Activated T-cell treated with anti-CD3 and anti-CD28 coated beads, Interleukin-2, amount 50 U/mL, for 72 hours (primary cell): ENCODE results near the gene C3orf20. TPM values are rescaled to one million over a fixed set of nuclear protein-coding genes. Genes with fewer than 3 reads are reported as not detected.
"Not testable (repeated sequence)": the region's sequence is repeated elsewhere in the genome, so short reads cannot be mapped to it uniquely, and the experiment has no call there.

Source experiments
- ATAC-seq, 2 donors: fragments of 150-1000 bp; cut with Tn5 transposase; replicated peaks in 1 of 2; 2 replicates each; pipeline ENCODE4 v1.10.0; 2021; ENCODE audit warnings: moderate library complexity in 2 of 2, mild to moderate bottlenecking in 1 of 2
- DNase-seq, 2 donors: peaks; one replicate each; pipeline ENCODE4 v3.0.0; 2021 to 2022; ENCODE audit warnings: mixed read lengths in 1 of 2
- H3K27ac Mint-ChIP-seq: one replicate; pipeline ENCODE4 v1.8.0; 2022; ENCODE audit warnings: mild to moderate bottlenecking, moderate library complexity, mixed read lengths
- H3K27me3 Mint-ChIP-seq: one replicate; pipeline ENCODE4 v1.8.0; 2022; ENCODE audit warnings: low read depth, mixed read lengths
- H3K36me3 Mint-ChIP-seq, 2 donors: one replicate each; pipeline ENCODE4 v1.8.0; 2022; ENCODE audit warnings: mixed read lengths in 2 of 2, mild to moderate bottlenecking in 1 of 2; ENCODE audit not compliant: insufficient read depth in 2 of 2
- H3K4me1 Mint-ChIP-seq: one replicate; pipeline ENCODE4 v1.8.0; 2022; ENCODE audit warnings: low read depth, mixed read lengths
- H3K4me3 Mint-ChIP-seq, 2 donors: one replicate each; pipeline ENCODE4 v1.8.0; 2022; ENCODE audit warnings: mild to moderate bottlenecking in 2 of 2, mixed read lengths in 2 of 2, moderate library complexity in 2 of 2
- H3K9me3 Mint-ChIP-seq, 2 donors: one replicate each; pipeline ENCODE4 v1.8.0; 2022; ENCODE audit warnings: mixed read lengths in 2 of 2
- total RNA-seq, 2 donors: library from RNA; stranded (reverse); gene quantifications; one replicate each; pipeline ENCODE4 v1.2.3, GENCODE V29; 2022

Gene C3orf20
- total RNA-seq, 2 donors from 2014 or later: 0.51 to 1.1 TPM

- ATAC-seq: no peak
- H3K27ac Mint-ChIP-seq: no peak overlapping the region
Observed at GRCh38 chr3:14719006-14719405, 44.1 kb downstream of the C3orf20 start.

GRCh38 chr3:14721126-14721864 lies 46.4 kb downstream of the C3orf20 start:
- no peak overlapping the region for H3K27ac Mint-ChIP-seq

More at GRCh38 chr3:14719006-14719405, 44.1 kb downstream of the C3orf20 start:
- peaks cover 0 to 1% of the 10 kb centered on the region in 2 donors for H3K36me3 Mint-ChIP-seq
- no peak overlapping the region for H3K4me3 Mint-ChIP-seq
- no peaks in the 10 kb centered on the region for H3K9me3 Mint-ChIP-seq
- H3K4me1 Mint-ChIP-seq: no peaks in the 10 kb centered on the region
- H3K27me3 Mint-ChIP-seq: no peaks in the 10 kb centered on the region
- DNase-seq: no peak

GRCh38 chr3:14725013-14725412 lies 50.1 kb downstream of the C3orf20 start:
- no peaks in the 10 kb centered on the region for H3K27me3 Mint-ChIP-seq
- no peak overlapping the region for H3K4me3 Mint-ChIP-seq
- no peak for DNase-seq
- no peak overlapping the region for H3K27ac Mint-ChIP-seq
- H3K9me3 Mint-ChIP-seq: no peaks in the 10 kb centered on the region
- no peaks in the 10 kb centered on the region for H3K36me3 Mint-ChIP-seq
- ATAC-seq: no peak
- H3K4me1 Mint-ChIP-seq: no peaks in the 10 kb centered on the region

More at GRCh38 chr3:14721126-14721864, 46.4 kb downstream of the C3orf20 start:
- Mint-ChIP-seq H3K4me1 (no peaks in the 10 kb centered on the region), H3K9me3 (no peaks in the 10 kb centered on the region), H3K4me3 (no peak overlapping the region), H3K27me3 (no peaks in the 10 kb centered on the region), H3K36me3 (no peaks in the 10 kb centered on the region)
- ATAC-seq: no peak
- no peak for DNase-seq

- Mint-ChIP-seq H3K4me1 (no peaks in the 10 kb centered on the region), H3K27me3 (no peaks in the 10 kb centered on the region), H3K27ac (no peak overlapping the region), H3K4me3 (no peak overlapping the region), H3K9me3 (no peaks in the 10 kb centered on the region), H3K36me3 (no peaks in the 10 kb centered on the region)
- ATAC-seq: no peak
- DNase-seq: no peak
Observed at GRCh38 chr3:14725564-14726440, 50.9 kb downstream of the C3orf20 start.

GRCh38 chr3:14726441-14726780 lies 51.5 kb downstream of the C3orf20 start:
- Mint-ChIP-seq H3K4me1 (no peaks in the 10 kb centered on the region), H3K9me3 (no peaks in the 10 kb centered on the region), H3K36me3 (no peaks in the 10 kb centered on the region), H3K4me3 (no peak overlapping the region), H3K27ac (no peak overlapping the region), H3K27me3 (no peaks in the 10 kb centered on the region)
- no peak for DNase-seq
- ATAC-seq: no peak

GRCh38 chr3:14728113-14728512 lies 53.2 kb downstream of the C3orf20 start:
- no peak for ATAC-seq
- Mint-ChIP-seq H3K27ac (no peak overlapping the region), H3K27me3 (no peaks in the 10 kb centered on the region), H3K36me3 (no peaks in the 10 kb centered on the region), H3K4me1 (no peaks in the 10 kb centered on the region), H3K9me3 (no peaks in the 10 kb centered on the region), H3K4me3 (no peak overlapping the region)
- DNase-seq: no peak

- DNase-seq (no peak), ATAC-seq (no peak)
- Mint-ChIP-seq H3K36me3 (no peaks in the 10 kb centered on the region), H3K4me1 (no peaks in the 10 kb centered on the region), H3K9me3 (no peaks in the 10 kb centered on the region), H3K4me3 (no peak overlapping the region), H3K27me3 (no peaks in the 10 kb centered on the region), H3K27ac (no peak overlapping the region)
Observed at GRCh38 chr3:14730703-14731382, 55.9 kb downstream of the C3orf20 start.

GRCh38 chr3:14740983-14741382 lies 66.0 kb downstream of the C3orf20 start:
- H3K9me3 Mint-ChIP-seq: no peaks in the 10 kb centered on the region
- ATAC-seq (no peak), DNase-seq (no peak)
- no peak overlapping the region for H3K4me3 Mint-ChIP-seq
- H3K27me3 Mint-ChIP-seq: peaks cover 8% of the 10 kb centered on the region
- no peak overlapping the region for H3K27ac Mint-ChIP-seq
- H3K4me1 Mint-ChIP-seq: no peaks in the 10 kb centered on the region
- H3K36me3 Mint-ChIP-seq: no peaks in the 10 kb centered on the region

GRCh38 chr3:14741510-14741909 lies 66.6 kb downstream of the C3orf20 start:
- H3K9me3 Mint-ChIP-seq: no peaks in the 10 kb centered on the region
- H3K4me1 Mint-ChIP-seq: no peaks in the 10 kb centered on the region
- peaks cover 8% of the 10 kb centered on the region for H3K27me3 Mint-ChIP-seq

GRCh38 chr3:14744556-14744955 lies 69.6 kb downstream of the C3orf20 start:
- no peak for DNase-seq
- Mint-ChIP-seq H3K36me3 (no peaks in the 10 kb centered on the region), H3K4me1 (no peaks in the 10 kb centered on the region)

More at GRCh38 chr3:14741510-14741909, 66.6 kb downstream of the C3orf20 start:
- Mint-ChIP-seq H3K36me3 (no peaks in the 10 kb centered on the region), H3K4me3 (no peak overlapping the region), H3K27ac (no peak overlapping the region)
- ATAC-seq (no peak), DNase-seq (no peak)

GRCh38 chr3:14750650-14751049 lies 75.7 kb downstream of the C3orf20 start:
- no peak for DNase-seq
- Mint-ChIP-seq H3K27me3 (no peaks in the 10 kb centered on the region), H3K27ac (no peak overlapping the region), H3K4me3 (no peak overlapping the region), H3K4me1 (no peaks in the 10 kb centered on the region), H3K9me3 (peaks cover 5 to 9% of the 10 kb centered on the region in 2 donors), H3K36me3 (peaks cover 7 to 11% of the 10 kb centered on the region in 2 donors)
- no peak for ATAC-seq

More at GRCh38 chr3:14744556-14744955, 69.6 kb downstream of the C3orf20 start:
- H3K9me3 Mint-ChIP-seq: no peaks in the 10 kb centered on the region
- H3K27me3 Mint-ChIP-seq: peaks cover 8% of the 10 kb centered on the region
- H3K27ac Mint-ChIP-seq: no peak overlapping the region
- no peak overlapping the region for H3K4me3 Mint-ChIP-seq
- ATAC-seq: no peak

GRCh38 chr3:14752979-14753378 lies 78.0 kb downstream of the C3orf20 start:
- not testable (repeated sequence) for H3K27me3 Mint-ChIP-seq, H3K9me3 Mint-ChIP-seq, H3K4me1 Mint-ChIP-seq, H3K27ac Mint-ChIP-seq, DNase-seq, ATAC-seq, H3K4me3 Mint-ChIP-seq
- H3K36me3 Mint-ChIP-seq: peaks cover 7 to 11% of the 10 kb centered on the region in 2 donors

- no peak overlapping the region for H3K4me3 Mint-ChIP-seq
- no peaks in the 10 kb centered on the region for H3K27me3 Mint-ChIP-seq
- peaks cover 5% of the 10 kb centered on the region for H3K4me1 Mint-ChIP-seq
- H3K9me3 Mint-ChIP-seq: peaks cover 0 to 2% of the 10 kb centered on the region in 2 donors
- H3K27ac Mint-ChIP-seq: no peak overlapping the region
- DNase-seq: no peak
- no peak for ATAC-seq
- peaks cover 0 to 2% of the 10 kb centered on the region in 2 donors for H3K36me3 Mint-ChIP-seq
Observed at GRCh38 chr3:14757153-14757700, 82.3 kb downstream of the C3orf20 start.
